Keratinocyte (primary cell): ENCODE results near the gene COQ10B. TPM values are rescaled to one million over a fixed set of nuclear protein-coding genes. Genes with fewer than 3 reads are reported as not detected.

ENCODE experiments used
- DNase-seq: peaks from one replicate; pipeline ENCODE4 v3.0.0-alpha.2; 2011; ENCODE audit warnings: low read depth, missing footprints, low spot score
- FAIRE-seq: peaks from 2 replicates; lab custom pipeline; 2011; peaks lifted over from hg19 to GRCh38; lab: Jason Lieb, UNC
- H2AFZ ChIP-seq: 2 replicates; pipeline ENCODE4 v1.6.0; 2012; ENCODE audit warnings: low read length, control low read depth, inconsistent platforms; ENCODE audit not compliant: control insufficient read depth
- H3K27ac ChIP-seq: 2 replicates; pipeline ENCODE4 v1.5.1; 2011; ENCODE audit warnings: low read length; ENCODE audit not compliant: control insufficient read depth, insufficient read depth
- H3K27me3 ChIP-seq: 3 replicates; pipeline ENCODE4 v1.6.0; 2011; ENCODE audit warnings: low read length; ENCODE audit not compliant: control insufficient read depth, insufficient read depth; ENCODE audit errors: extremely low read depth
- H3K36me3 ChIP-seq, 2 experiments: 2 replicates in 1 of 2; 3 replicates in 1 of 2; pipeline ENCODE4 v1.5.1; 2011; ENCODE audit warnings: low read length in 2 of 2, mild to moderate bottlenecking in 1 of 2; ENCODE audit not compliant: control insufficient read depth in 2 of 2, insufficient read depth in 2 of 2; ENCODE audit errors: extremely low read depth in 1 of 2
- H3K4me1 ChIP-seq: 3 replicates; pipeline ENCODE4 v1.5.1; 2011; ENCODE audit warnings: low read length; ENCODE audit not compliant: control insufficient read depth, insufficient read depth; ENCODE audit errors: extremely low read depth
- H3K4me2 ChIP-seq: 3 replicates; pipeline ENCODE4 v1.6.0; 2011; ENCODE audit warnings: low read depth, low read length; ENCODE audit not compliant: control insufficient read depth, insufficient read depth; ENCODE audit errors: extremely low read depth
- H3K4me3 ChIP-seq, 3 experiments: fragments of 200-600 bp in 1 of 3; sonication (generic) in 1 of 3; 2 replicates in 2 of 3; 3 replicates in 1 of 3; pipeline ENCODE4 v1.5.1; 2011 to 2016; ENCODE audit warnings: low read length in 3 of 3, mild to moderate bottlenecking in 3 of 3, control low read depth in 2 of 3, inconsistent platforms in 1 of 3, low read depth in 1 of 3, mixed read lengths in 1 of 3, mixed run types in 1 of 3, moderate library complexity in 1 of 3; ENCODE audit not compliant: control insufficient read depth in 2 of 3, insufficient read depth in 2 of 3; ENCODE audit errors: extremely low read depth in 1 of 3
- H3K79me2 ChIP-seq: 2 replicates; pipeline ENCODE4 v1.6.0; 2012; ENCODE audit warnings: low read length; ENCODE audit not compliant: control insufficient read depth, insufficient read depth
- H3K9ac ChIP-seq: 3 replicates; pipeline ENCODE4 v1.6.0; 2011; ENCODE audit warnings: low read length; ENCODE audit not compliant: control insufficient read depth, insufficient read depth; ENCODE audit errors: extremely low read depth
- H3K9me1 ChIP-seq: 3 replicates; pipeline ENCODE4 v1.6.0; 2011; ENCODE audit warnings: low read length; ENCODE audit not compliant: control insufficient read depth, insufficient read depth; ENCODE audit errors: extremely low read depth
- H3K9me3 ChIP-seq: 2 replicates; pipeline ENCODE4 v1.5.1; 2012; ENCODE audit warnings: low read depth, low read length; ENCODE audit not compliant: control insufficient read depth
- H4K20me1 ChIP-seq: 3 replicates; pipeline ENCODE4 v1.6.0; 2011; ENCODE audit warnings: low read length; ENCODE audit not compliant: control insufficient read depth, insufficient read depth; ENCODE audit errors: extremely low read depth
- CTCF ChIP-seq, 3 experiments: IDR thresholded peaks in 1 of 3; conservative IDR thresholded peaks in 1 of 3; optimal IDR thresholded peaks in 1 of 3; 2 replicates in 2 of 3; 3 replicates in 1 of 3; pipeline versions ENCODE3 to v1.5.1; 2011; ENCODE audit warnings: low read length in 3 of 3, mild to moderate bottlenecking in 3 of 3, moderate library complexity in 2 of 3, control low read depth in 1 of 3, inconsistent platforms in 1 of 3; ENCODE audit not compliant: insufficient read depth in 2 of 3; ENCODE audit errors: extremely low read depth in 1 of 3
- EZH2 ChIP-seq: IDR thresholded peaks from one replicate; pipeline ENCODE4 v1.6.1; 2012; ENCODE audit warnings: inconsistent platforms, mild to moderate bottlenecking, low read length, moderate library complexity
- dilution Hi-C: fragments of 300-500 bp; cut with MboI; formaldehyde crosslinking; loops from one replicate; pipeline ENCODE4 v1.7.0; 2020; ENCODE audit warnings: low sequenced_read_pairs; ENCODE audit not compliant: extremely low pct_ligation_motif_present
- polyA plus RNA-seq, 5 experiments: library from polyadenylated mRNA; depleted of rRNA in 3 of 5; stranded (reverse) in 3 of 5; stranded (forward) in 1 of 5; unstranded in 1 of 5; fragments of >200 nt; gene quantifications; 1 replicate in 1 of 5; 2 replicates in 3 of 5; 3 replicates in 1 of 5; pipeline versions ENCODE4 v1.2.1 to v1.2.3, GENCODE V29; 2011 to 2012; ENCODE audit warnings: missing spikeins in 2 of 5, low read depth in 1 of 5, low replicate concordance in 1 of 5
- small RNA-seq, 3 experiments: library from RNA; depleted of rRNA; stranded (forward); fragments of <200 nt; gene quantifications; one replicate each; pipeline ENCODE3, GENCODE V24; 2012; ENCODE audit warnings: low read depth in 3 of 3, low replicate concordance in 1 of 3; ENCODE audit not compliant: insufficient read length in 3 of 3

Gene COQ10B
- polyA plus RNA-seq, 1 donor (not counting 4 experiments of a cell fraction or from before 2014, with no cell fraction given), result 8.8 TPM

- no peaks in the 10 kb centered on the region for H3K9me1 ChIP-seq
- peak overlapping the region; percentile 94 for H3K9ac ChIP-seq
- H3K27me3 ChIP-seq, result no peaks in the 10 kb centered on the region
- H3K4me1 ChIP-seq, result peaks cover 13% of the 10 kb centered on the region
- H3K4me3 ChIP-seq, result peak overlapping the region; percentile 69 to 93 (median 78)
- dilution Hi-C loops, result no loop called here
- no peaks in the 10 kb centered on the region for H3K9me3 ChIP-seq
- peak overlapping the region; percentile 83 for H3K4me2 ChIP-seq
- FAIRE-seq, result no peak
- TF ChIP-seq EZH2, result no peak
- TF ChIP-seq CTCF (optimal IDR thresholded peaks at IDR 0.05 in 1 of 3, IDR thresholded peaks at IDR 0.05 in 1 of 3, conservative IDR thresholded peaks at IDR 0.05 in 1 of 3; ENCODE audit: extremely low read depth in 1 of 3, insufficient read depth in 2 of 3, low read length in 3 of 3), result no peak
- H3K79me2 ChIP-seq, result peaks cover 58% of the 10 kb centered on the region
- no peaks in the 10 kb centered on the region for H3K36me3 ChIP-seq
- H4K20me1 ChIP-seq, result peaks cover 5% of the 10 kb centered on the region
- peak overlapping the region; percentile 83 for H3K27ac ChIP-seq
- H2AFZ ChIP-seq, result peak overlapping the region; percentile 91
- no peak for DNase-seq
Measured at GRCh38 chr2:197516393-197516761, 63.0 kb downstream of the COQ10B start.

- Histone ChIP-seq H3K4me1 (peaks cover 13% of the 10 kb centered on the region), H3K9me1 (no peaks in the 10 kb centered on the region), H3K27ac (peak overlapping the region; percentile 14), H3K9me3 (no peaks in the 10 kb centered on the region), H3K27me3 (no peaks in the 10 kb centered on the region), H3K4me3 (peak overlapping the region; percentile 69 to 93 (median 78)), H3K79me2 (peaks cover 65% of the 10 kb centered on the region), H3K4me2 (peak overlapping the region; percentile 83), H2AFZ (no peak overlapping the region), H3K36me3 (no peaks in the 10 kb centered on the region), H4K20me1 (peaks cover 5% of the 10 kb centered on the region), H3K9ac (peak overlapping the region; percentile 94)
- dilution Hi-C loops, result no loop called here
- DNase-seq (no peak), FAIRE-seq (no peak)
- no peak for TF ChIP-seq CTCF (optimal IDR thresholded peaks at IDR 0.05 in 1 of 3, IDR thresholded peaks at IDR 0.05 in 1 of 3, conservative IDR thresholded peaks at IDR 0.05 in 1 of 3; ENCODE audit: extremely low read depth in 1 of 3, insufficient read depth in 2 of 3, low read length in 3 of 3)
- TF ChIP-seq EZH2, result no peak
Measured at GRCh38 chr2:197517150-197517549, 63.8 kb downstream of the COQ10B start.

Small RNA genes lying within 50 kb of the gene (small RNA-seq; reads per million reads assigned to genes)
- gene RF00394 (0 reads per million in 3 experiments), gene RNU6-1029P (0 reads per million in 3 experiments)

Other genes starting within 250 kb of the COQ10B start
- 0.17 to 0.35 TPM (median 0.25 TPM) in 3 replicates for gene ANKRD44, start 142.8 kb upstream of the COQ10B start, polyA plus RNA-seq
- 189 to 322 TPM (median 268 TPM) in 3 replicates for gene SF3B1, start 18.5 kb upstream of the COQ10B start, polyA plus RNA-seq
- gene HSPD1, start 46.3 kb downstream of the COQ10B start, polyA plus RNA-seq, result 176 to 405 TPM (median 245 TPM) in 3 replicates
- 105 to 277 TPM (median 209 TPM) in 3 replicates for gene HSPE1, start 46.8 kb downstream of the COQ10B start, polyA plus RNA-seq
- gene MOB4, start 62.5 kb downstream of the COQ10B start, polyA plus RNA-seq, result 25.9 to 53.6 TPM (median 37.6 TPM) in 3 replicates
- gene RFTN2, start 222.0 kb downstream of the COQ10B start, polyA plus RNA-seq, result 0.18 to 0.37 TPM (median 0.25 TPM) in 3 replicates